HG03097 (cell line): ENCODE results near the gene RASGEF1B.
"Not testable (repeated sequence)": the region's sequence is repeated elsewhere in the genome, so short reads cannot be mapped to it uniquely, and the experiment has no call there.

Experiments used
- ATAC-seq: cut with Tn5 transposase; IDR thresholded peaks from one replicate; pipeline ENCODE4 v1.9.1; 2021; ENCODE audit not compliant: unreplicated experiment, low FRiP score

RASGEF1B gene

DNA sequence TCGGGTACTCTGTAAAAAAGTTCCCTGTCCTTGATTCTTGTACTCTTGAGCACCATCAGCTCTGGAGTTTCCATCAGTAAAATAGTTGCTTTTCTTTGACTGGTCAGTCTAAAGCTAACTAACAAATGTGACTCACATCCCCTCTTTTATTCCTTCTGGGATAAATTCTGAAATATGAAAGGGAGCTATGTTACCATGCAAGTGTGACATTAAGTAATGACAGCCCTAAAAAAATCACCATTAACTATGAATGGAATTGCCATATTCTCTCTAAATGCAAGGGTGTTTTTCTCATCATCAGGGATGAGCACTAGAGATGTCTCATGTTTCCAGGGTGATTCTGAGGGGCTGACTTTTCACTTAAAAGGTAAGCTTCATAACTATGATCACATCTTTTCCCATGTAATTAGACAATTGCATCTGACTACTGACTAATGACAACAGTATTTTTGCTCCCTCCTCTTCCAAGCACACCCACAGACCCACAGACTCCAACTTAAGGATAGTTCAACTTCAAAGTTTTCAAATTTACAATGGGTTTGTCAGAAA, 26.9 kb upstream of the RASGEF1B start:
- ATAC-seq, result no peak

DNA sequence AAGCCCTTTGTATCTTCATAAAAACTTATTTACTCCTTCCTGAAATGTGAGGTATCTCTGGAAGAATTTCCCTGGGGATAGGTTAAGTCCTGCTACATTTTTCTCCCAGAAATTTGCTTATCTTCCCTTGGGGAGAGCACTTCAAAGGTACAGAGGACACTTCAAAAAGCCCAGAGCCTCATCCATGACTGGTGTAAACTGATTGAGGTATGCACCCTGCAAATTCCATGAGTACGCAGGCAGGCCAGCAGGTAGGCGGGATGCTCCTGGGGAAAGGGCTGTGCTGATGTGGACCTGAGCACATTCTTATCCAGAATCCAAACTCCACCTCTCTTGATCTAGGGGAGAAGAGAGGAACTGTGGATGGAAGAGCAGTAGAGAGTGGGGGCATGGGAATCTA, 26.3 kb upstream of the RASGEF1B start:
- no peak for ATAC-seq

DNA sequence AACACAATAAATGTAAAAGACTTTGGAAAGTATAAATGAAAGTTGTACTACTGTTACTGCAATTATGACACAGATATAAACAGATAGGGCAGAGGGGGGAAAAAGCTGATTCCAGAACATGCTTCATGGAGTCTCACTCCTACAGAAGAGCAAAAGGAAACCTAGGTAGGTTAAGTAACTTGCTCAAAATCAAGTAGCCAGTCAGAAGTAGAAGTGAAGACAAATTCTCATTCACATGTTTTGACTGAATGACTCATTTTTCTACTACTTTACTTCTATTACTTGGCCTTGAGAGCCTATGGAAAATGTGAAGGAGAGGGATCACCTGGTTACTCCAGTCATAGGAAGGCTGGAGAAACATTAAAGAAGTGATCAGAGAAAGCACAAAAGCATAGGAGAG, 23.6 kb upstream of the RASGEF1B start:
- ATAC-seq, result no peak

DNA sequence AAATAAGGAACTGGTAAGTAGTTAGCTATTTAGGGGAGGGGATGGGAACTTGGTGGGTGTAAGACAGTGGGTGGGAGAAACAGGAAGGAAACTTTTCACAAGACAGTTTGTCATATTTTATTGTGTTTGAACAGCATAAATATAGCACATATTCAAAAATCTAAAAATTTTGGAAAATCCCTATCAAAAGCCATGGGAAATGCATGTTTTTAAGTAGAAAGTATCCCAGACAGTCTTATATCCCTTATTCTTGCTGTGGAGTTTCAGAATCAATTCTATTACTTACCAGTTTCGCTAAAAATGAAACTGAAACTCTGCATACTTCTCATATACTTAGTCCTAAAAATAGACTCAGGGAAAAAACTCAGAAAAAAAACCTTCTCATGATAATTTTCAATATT, 22.3 kb upstream of the RASGEF1B start:
- ATAC-seq, result peak; percentile 80

DNA sequence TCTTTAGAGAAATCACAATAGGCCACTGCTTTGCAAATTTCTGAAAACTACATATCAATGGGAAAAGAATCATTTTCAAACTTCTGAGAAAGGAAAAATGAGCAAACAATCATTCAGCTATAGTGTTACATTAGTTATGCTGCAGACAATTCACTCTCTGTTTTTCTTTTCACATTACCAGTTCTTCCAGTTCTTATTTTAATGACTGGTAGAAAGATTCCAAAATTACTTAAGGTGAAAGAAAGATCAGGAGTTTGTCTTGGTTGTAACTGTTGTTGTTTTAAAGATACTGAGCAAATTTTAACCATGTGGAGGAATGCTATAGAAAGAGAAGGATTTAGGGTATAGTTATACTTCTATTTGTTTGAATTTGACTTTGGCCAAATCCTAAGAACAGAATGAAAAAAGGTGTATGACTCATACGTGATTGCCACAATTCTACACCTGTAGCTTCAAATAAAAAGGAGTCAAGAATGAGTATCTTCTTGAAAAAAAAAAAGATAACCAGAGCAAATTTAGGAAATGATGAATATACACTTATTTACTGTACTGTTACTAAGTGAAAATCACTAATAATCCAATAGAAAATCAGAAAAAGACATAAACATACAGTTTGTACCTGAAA, 21.0 kb upstream of the RASGEF1B start:
- ATAC-seq, result no peak

DNA sequence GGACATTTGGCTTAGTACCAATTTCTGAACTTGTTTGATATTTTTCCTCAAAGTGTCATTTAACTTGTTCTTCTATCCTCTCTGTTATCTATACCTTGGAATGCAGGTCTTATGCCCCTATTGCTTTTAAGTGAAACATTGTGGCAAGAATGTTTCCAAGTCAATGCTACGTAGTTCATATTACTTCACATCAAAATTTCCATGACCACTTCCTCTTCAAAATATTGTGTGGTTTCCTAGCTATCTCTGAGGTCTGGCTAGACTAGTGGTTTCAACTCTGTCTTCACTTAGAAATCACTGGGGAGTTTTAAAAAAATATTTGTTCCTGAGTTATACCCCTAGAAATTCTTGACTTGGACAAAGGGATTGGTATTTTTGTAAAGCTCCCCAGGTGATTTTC, 20.2 kb upstream of the RASGEF1B start:
- ATAC-seq, result no peak

DNA sequence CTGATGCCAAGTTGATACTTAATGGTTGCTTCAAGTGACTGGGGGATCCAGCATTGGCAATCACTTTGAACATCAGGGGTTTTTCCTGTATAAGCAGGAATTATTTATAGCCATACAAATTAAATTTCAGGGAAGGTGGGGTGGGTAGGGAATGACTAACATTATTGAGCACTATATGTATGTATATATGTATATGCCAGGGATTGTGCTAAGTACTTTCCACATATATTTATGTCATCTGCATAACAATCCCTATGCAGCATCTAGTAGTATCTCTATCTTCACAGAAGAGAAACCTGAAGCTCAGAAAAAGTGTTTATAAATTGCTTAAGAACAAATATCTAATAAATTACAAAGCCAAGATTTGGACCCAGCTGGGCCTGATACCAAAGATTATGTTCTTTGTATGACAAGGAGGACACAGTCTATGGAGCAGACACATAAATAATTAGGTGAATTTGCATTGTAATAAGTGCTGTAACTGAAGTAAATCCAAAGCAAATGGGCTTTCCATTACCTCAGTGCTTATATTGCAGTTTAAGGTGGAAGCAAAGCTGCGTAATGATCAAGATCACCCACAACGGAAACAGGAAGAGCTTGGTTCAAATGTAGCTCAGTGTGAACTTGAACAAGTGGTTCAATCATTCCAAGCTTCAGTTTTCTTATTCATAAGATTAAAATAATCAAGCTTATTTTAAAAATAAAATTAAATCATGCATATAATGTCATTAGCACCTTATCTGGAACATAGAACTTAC, 18.9 kb upstream of the RASGEF1B start:
- no peak for ATAC-seq

DNA sequence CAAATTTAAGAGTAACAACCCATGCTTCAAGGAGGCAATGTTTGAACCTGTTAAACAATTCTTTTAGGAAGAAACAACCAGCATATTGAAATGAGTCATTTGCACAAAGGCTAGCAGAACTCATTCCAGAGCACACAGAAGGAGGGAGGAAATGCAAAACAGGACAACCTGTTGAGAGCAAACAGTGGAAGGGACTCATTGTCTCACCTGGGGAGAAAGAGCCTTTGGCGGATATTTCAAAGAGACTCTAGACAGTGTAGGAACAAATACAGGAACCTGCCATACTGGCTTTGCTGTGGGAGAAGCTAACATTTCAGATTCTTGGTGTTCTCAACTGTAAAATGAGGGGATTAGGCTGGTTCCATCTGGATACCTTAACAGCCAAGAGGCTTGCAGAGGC, 14.8 kb upstream of the RASGEF1B start:
- ATAC-seq, result no peak

DNA sequence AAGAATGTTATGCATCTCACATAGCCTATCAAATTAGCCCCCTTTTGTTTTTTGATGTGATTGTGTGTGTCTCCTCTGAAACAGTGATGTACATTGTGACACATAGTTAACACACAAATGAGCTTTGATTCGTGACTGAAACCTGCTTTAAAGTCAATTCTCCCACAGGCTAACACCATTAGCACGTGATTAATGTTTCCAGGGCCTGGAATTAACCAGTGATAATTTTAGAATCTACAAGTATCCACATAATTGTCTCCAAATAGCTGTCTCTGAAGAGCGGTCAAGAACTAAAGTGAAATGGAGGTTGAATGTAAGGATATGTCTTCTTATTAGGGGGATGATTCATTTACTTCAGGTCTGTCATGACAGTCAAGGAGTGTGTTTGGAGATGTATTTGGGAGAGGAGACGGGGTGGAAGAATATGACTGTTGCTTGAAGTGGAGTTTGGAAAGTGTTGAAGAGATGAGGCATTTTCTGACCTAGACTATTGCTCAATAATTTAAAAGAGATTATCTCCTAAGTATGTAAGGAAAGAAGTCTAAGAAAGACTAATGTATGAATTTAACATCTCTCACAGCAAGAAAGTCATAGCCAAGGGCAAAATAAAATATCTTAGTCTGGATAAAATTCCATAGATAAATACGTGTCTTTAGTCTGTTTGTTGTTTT, 13.7 kb upstream of the RASGEF1B start:
- ATAC-seq, result no peak

DNA sequence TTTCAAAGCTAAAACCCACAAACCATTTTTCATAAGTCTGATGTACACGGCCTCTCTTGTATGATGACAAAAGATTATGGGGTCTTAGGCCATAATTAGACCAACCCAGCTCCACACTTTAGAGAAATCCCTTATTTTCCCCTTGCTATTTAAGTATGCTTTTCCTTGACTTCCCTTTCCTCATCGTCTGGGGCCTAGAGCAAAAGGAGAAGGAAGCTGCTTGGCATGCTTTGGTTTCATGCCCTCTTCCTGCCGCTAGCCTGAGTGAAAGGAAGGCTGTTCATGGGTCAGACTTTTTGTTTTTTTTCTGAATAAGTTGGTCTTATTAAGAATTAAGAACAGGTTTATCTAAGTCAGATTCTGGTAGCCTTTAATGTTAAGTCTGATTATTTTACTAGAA, 10.6 kb upstream of the RASGEF1B start:
- no peak for ATAC-seq

DNA sequence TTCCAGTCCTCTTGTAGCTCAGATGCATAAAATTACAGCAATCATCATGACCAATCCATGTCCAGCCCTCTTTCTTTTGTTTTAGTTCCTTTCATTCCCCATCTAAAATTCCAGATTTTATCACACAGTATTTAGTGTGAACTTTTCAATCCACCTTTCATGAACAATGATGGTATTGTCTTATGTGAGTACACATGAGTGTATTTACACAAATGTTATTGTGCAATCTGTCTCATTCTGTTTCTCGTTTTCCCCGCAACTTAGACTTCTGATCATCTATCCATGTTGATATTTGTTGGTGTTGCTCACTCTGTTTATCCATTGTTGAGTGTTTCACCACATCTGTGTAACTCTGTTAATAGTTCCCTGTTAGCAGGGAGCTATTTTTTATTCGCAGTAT, 9.4 kb upstream of the RASGEF1B start:
- ATAC-seq, result no peak

DNA sequence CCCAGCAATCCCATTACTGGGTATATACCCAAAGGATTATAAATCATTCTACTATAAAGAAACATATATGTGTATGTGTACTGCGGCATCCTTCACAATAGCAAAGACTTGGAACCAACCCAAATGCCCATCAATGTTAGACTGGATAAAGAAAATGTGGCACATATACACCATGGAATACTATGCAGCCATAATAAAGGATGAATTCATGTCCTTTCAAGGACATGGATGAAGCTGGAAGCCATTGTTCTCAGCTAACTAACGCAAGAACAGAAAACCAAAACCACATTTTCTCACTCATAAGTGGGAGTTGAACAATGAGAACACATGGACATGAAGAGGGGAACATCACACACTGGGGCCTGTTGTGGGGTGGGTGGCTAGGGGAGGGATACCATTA, 7.9 kb upstream of the RASGEF1B start:
- not testable (repeated sequence) for ATAC-seq

DNA sequence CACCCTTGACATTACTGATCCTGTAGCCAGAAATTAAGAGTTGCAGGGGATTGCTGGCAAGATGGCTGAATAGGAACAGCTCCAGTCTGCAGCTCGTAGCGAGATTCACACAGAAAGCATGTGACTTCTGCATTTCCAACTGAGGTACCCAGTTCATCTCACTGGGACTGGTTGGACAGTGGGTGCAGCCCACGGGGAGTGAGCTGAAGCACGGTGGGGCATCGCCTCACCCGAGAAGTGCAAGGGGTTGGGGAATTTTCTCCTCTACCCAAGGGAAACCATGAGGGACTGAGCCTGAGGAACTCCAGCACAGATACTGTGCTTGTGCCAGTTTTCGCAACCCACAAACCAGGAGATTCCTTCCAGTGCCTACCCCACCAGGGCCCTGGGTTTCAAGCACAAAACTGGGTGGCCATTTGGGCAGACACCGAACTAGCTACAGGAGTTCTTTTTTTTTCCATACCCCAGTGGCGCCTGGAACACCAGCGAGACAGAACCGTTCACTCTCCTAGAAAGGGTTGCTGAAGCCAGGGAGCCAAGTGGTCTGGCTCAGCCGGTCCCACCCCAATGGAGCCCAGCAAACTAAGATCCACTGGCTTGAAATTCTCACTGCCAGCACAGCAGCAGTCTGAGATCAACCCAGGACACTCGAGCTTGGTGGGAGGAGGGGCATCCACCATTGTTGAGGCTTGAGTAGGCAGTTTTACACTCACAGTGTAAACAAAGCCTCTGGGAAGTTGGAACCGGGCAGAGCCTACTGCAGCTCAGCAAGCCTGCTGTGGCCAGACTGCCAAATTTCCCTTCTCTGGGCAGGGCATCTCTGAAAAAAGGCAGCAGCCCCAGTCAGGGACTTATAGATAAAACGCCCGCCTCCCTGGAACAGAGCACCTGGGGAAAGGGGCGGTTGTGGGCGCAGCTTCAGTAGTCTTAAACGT, 1.9 kb upstream of the RASGEF1B start:
- not testable (repeated sequence) for ATAC-seq

DNA sequence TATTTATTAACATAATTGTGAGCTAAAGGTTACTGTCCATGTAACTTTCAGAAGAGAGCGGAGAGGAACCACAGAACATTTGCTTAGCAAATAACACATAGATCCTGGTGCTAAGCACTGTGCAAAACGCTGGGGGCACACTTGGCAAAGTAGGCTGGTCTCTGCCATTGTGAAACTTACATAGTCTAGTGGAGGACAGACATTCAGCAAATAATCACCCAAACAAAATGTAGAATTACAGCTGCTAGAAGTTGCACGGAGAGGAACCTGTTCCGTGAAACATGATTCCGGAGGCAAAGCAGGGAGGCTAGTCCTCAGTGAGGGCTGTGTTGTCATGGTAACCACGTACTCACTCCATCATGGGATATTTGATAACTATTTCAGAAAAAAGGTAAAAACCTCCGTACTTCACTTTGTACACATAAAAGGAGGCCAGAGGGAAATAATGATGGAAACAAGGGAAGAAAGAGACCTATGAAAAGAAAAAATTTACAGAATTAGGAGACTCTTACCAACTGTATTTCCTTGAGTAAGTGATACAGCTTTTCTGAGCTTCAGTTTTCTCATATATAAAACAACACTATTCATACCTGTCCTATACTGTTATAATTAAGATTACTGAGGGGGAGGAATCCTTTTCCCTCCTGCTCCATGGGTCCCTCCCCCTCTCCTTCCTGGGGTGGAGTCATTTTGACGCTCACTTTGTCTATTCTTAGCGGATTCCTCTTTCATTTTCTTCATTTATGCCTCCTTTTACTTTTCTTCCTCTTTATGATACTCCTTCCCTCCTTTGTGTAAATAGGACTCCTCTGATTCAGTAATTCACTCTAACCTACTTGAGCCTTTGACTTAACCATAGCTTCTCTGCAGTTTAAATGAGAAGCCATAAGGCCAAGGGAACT, 825 bp upstream of the RASGEF1B start:
- ATAC-seq, result peak; percentile 50

DNA sequence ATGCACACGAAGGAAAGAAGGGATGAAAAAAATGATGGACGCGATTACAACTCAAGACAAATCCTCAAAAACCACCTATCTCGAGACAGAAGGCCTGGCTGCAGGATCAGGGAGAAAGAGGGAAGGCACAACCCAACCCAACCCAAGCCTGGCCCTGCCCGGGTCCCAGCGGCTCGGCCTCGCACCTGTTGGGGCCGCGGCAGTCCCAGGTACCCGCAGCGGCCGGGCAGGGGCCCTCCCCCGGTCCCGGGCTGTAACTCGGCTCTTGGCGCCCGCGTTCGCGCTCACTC, 464 bp downstream of the RASGEF1B start:
- ATAC-seq, result peak; percentile 23

DNA sequence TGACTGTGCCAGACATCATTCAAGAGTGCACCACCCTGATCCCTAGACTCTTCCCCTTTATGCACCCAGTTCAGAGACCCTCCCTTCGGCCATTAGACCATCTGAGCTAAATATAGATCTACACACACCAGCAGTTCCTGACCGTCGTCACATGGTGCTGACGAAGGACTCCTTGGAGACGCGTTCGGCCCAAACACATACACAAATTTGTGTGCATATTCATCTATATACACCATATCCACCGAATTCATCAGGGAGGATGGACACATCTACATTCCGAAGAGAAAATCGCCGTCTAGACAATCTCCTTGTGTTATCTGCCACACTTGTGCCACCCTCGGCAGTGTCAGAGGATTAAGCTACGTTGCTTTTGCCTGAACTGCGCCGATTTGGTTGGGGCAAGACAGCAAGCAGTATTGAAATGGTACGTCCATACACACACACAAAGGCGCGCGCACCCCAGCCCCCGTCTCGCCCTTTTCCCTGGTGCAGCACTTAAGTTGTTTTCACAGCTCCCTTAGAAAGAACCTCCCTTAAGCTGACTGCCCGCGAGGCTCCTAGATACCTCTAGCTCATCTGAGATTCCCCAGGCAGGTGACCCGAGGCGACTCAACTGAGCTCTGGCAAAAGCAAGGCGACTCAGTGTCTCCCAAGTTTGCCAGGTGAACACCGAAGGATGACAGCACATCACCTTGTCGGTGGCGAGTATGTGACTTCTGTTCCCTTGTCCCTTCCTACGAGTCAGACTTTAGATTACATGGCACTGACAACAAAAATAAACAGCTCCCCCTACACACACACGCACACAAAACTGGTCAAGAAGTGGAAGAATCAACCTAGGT, 1.0 kb downstream of the RASGEF1B start:
- ATAC-seq, result no peak

DNA sequence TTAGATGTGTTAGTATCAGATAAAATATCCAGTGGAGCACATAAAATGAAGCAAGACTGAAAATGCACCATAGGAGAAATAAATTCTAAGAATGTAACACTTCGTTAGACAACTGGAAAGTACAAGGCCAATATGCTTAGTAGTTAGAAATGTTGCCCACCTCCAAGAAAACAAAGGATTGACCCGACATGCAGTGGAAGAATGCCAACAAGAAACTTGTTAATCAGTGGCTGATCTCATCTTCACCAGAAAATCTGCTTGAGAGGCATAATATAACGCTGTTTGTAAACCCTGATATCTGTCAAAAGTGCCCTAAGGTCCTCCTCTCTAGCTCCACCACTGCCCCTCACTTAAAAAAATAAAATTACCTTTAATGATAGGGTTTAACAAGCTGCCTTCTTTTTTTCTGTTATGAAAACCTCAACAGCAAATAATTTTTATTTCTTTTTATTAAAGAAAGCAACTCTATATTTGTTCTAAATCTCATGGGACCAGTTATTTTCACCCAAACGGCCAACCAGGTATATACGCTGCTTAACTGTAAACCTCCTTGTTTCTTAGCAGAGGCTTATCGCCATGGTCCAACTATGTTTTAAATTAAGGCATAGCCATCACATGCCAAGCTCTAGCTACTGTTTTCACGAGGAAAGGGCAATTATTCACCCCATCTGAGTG, 1.8 kb downstream of the RASGEF1B start:
- no peak for ATAC-seq

DNA sequence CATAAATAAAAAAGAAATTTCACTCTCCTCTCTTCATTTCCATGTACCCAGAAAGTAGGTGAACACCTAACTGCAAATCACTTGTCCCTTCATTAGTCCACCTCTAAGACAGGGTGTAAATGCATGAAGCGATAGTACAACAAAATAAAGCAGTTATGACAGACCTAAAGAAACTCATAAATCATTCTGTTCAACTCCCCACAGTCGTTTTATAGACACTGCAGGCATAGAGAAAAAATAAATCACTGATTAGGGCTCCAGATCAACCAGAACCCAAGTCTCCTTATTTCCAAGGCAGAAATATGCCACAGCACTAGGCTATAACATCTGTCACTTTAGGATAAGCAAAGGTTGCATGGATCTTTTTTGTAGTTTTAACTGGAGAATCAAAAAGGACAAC, 3.0 kb downstream of the RASGEF1B start:
- ATAC-seq, result no peak

DNA sequence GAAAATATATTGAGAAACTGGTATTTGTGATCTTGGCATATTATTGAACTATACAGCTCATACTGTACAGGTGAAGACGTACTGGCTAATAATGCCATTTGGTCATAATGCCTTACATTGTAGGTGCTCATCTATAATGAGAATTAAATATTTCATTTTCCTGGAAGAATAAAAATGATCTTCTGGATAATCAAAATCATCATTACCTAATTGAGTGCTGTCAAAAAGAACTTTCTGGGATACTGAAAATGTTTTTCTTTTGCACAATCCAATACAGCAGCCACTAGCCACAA, 4.1 kb downstream of the RASGEF1B start:
- no peak for ATAC-seq
